Natural killer cell (primary cell): ENCODE results near the gene MAST4. TPM values are rescaled to one million over a fixed set of nuclear protein-coding genes. Genes with fewer than 3 reads are reported as not detected.
A peak's percentile ranks its signal among the peaks of the same experiment; 100 is the strongest.

Source experiments
- ATAC-seq, 3 donors: fragments of 150-1000 bp in 2 of 3; fragments of 200-7000 bp in 1 of 3; cut with Tn5 transposase; 1 replicate in 1 of 3; 2 replicates in 2 of 3; pipeline ENCODE4 v1.10.0; 2021; ENCODE audit warnings: mild to moderate bottlenecking in 2 of 3, moderate library complexity in 2 of 3
- DNase-seq, 2 donors: peaks; one replicate each; pipeline versions ENCODE4 v3.0.0 to v3.0.0-alpha.2; 2013 to 2021; ENCODE audit warnings: mixed read lengths in 1 of 2
- H3K27ac ChIP-seq: one replicate; pipeline ENCODE4 v1.5.1; 2013; ENCODE audit warnings: mild to moderate bottlenecking, low read length
- H3K27me3 ChIP-seq: one replicate; pipeline ENCODE4 v1.6.1; 2013; ENCODE audit warnings: low read length; ENCODE audit not compliant: control insufficient read depth, insufficient read depth
- H3K36me3 ChIP-seq: one replicate; pipeline ENCODE4 v1.6.1; 2013; ENCODE audit warnings: low read length; ENCODE audit not compliant: control insufficient read depth, insufficient read depth
- H3K4me1 ChIP-seq: one replicate; pipeline ENCODE4 v1.6.1; 2013; ENCODE audit warnings: low read length; ENCODE audit not compliant: control insufficient read depth, insufficient read depth
- H3K4me3 ChIP-seq: one replicate; pipeline ENCODE4 v1.5.1; 2013; ENCODE audit warnings: low read length
- H3K9me3 ChIP-seq: one replicate; pipeline ENCODE4 v1.6.1; 2013; ENCODE audit warnings: low read length; ENCODE audit not compliant: control insufficient read depth, insufficient read depth
- H3K27ac Mint-ChIP-seq, 2 donors: one replicate each; pipeline ENCODE4 v1.8.0; 2022; ENCODE audit warnings: mild to moderate bottlenecking in 2 of 2, mixed read lengths in 2 of 2, moderate library complexity in 1 of 2
- H3K27me3 Mint-ChIP-seq, 2 donors: one replicate each; pipeline ENCODE4 v1.8.0; 2022; ENCODE audit warnings: low read depth in 2 of 2, mixed read lengths in 2 of 2
- H3K36me3 Mint-ChIP-seq: one replicate; pipeline ENCODE4 v1.8.0; 2022; ENCODE audit warnings: mixed read lengths
- H3K4me1 Mint-ChIP-seq, 2 donors: one replicate each; pipeline ENCODE4 v1.8.0; 2022; ENCODE audit warnings: mixed read lengths in 2 of 2
- H3K4me3 Mint-ChIP-seq: one replicate; pipeline ENCODE4 v1.8.0; 2022; ENCODE audit warnings: mild to moderate bottlenecking, moderate library complexity, mixed read lengths
- H3K9me3 Mint-ChIP-seq, 2 donors: one replicate each; pipeline ENCODE4 v1.8.0; 2022; ENCODE audit warnings: mixed read lengths in 2 of 2
- whole genome bisulfite sequencing: methylation state at CpG from one replicate; pipeline ENCODE4 v1.1.7; 2013; ENCODE audit warnings: missing lambda C conversion rate; ENCODE audit not compliant: insufficient coverage; 5-methylcytosine and 5-hydroxymethylcytosine counted together
- intact Hi-C: fragments of 100-400 bp; cut with micrococcal nuclease; formaldehyde crosslinking; loops from one replicate; pipeline ENCODE4 v1.14.2; 2022
- total RNA-seq, 4 donors: library from RNA; stranded (reverse); fragments of 120-200 nt in 1 of 4; gene quantifications; one replicate each; pipeline versions ENCODE4 v1.2.3 to v1.2.4, GENCODE V29; 2013 to 2022
- TF ChIP-seq, protein P1 (sequence below): fragments of 200-600 bp; IDR thresholded peaks from one replicate; pipeline ENCODE4 v1.8.0; 2022; ENCODE audit warnings: antibody characterized with exemption

MAST4 gene
- total RNA-seq, 3 donors from 2014 or later (not counting 1 experiment from before 2014, with no cell fraction given) = 6.5 to 14.1 (median 12.7) TPM

DNA sequence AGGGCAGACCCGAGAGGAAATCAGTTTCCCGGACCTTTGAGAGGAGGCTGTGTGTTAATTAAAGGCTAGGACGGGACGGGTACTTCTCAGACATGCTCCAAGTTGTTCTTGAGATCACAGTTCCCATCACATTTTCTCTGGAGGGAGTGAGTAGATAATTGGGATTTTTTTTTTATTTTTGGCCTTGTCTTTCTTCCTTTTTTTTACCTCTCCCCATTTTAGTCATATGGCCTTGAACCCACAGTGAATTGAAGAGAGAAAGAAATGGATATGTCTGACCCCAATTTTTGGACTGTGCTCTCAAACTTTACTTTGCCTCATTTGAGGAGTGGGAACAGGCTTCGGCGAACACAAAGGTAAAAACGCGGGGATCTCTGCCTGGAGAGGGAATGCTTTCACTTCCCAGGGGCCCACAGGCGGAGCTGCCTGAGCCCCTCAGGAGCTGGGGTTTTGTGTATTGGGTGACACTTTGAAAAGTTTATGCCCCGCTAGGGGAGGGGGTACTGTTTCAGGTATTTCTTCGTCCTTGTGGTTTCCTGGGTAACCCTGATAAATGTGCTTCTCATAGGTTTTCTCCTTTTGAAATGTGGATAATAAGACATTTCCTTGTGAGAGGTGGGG is 408.6 kb downstream of the MAST4 start:
- Mint-ChIP-seq H3K27me3 (no peaks in the 10 kb centered on the region), H3K36me3 (no peaks in the 10 kb centered on the region), H3K27ac (peak overlapping the region; percentile 88 to 92), H3K9me3 (no peaks in the 10 kb centered on the region), H3K4me1 (peaks cover 23 to 41% of the 10 kb centered on the region in 2 donors), H3K4me3 (peak overlapping the region; percentile 95)
- peak overlapping the region; percentile 62 for H3K4me3 ChIP-seq
- H3K27ac ChIP-seq = peak overlapping the region; percentile 75
- H3K9me3 ChIP-seq = no peaks in the 10 kb centered on the region
- ATAC-seq (no peak), DNase-seq (peak in 1 of 2 donors; percentile 29)
- peaks cover 11% of the 10 kb centered on the region for H3K4me1 ChIP-seq
- 11% methylated on average over 11 of the region's 11 CpGs for WGBS
- H3K36me3 ChIP-seq = no peaks in the 10 kb centered on the region
- TF ChIP-seq, protein P1, sequence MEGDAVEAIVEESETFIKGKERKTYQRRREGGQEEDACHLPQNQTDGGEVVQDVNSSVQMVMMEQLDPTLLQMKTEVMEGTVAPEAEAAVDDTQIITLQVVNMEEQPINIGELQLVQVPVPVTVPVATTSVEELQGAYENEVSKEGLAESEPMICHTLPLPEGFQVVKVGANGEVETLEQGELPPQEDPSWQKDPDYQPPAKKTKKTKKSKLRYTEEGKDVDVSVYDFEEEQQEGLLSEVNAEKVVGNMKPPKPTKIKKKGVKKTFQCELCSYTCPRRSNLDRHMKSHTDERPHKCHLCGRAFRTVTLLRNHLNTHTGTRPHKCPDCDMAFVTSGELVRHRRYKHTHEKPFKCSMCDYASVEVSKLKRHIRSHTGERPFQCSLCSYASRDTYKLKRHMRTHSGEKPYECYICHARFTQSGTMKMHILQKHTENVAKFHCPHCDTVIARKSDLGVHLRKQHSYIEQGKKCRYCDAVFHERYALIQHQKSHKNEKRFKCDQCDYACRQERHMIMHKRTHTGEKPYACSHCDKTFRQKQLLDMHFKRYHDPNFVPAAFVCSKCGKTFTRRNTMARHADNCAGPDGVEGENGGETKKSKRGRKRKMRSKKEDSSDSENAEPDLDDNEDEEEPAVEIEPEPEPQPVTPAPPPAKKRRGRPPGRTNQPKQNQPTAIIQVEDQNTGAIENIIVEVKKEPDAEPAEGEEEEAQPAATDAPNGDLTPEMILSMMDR = no peak
- intact Hi-C loops = no loop called here
- no peaks in the 10 kb centered on the region for H3K27me3 ChIP-seq

DNA sequence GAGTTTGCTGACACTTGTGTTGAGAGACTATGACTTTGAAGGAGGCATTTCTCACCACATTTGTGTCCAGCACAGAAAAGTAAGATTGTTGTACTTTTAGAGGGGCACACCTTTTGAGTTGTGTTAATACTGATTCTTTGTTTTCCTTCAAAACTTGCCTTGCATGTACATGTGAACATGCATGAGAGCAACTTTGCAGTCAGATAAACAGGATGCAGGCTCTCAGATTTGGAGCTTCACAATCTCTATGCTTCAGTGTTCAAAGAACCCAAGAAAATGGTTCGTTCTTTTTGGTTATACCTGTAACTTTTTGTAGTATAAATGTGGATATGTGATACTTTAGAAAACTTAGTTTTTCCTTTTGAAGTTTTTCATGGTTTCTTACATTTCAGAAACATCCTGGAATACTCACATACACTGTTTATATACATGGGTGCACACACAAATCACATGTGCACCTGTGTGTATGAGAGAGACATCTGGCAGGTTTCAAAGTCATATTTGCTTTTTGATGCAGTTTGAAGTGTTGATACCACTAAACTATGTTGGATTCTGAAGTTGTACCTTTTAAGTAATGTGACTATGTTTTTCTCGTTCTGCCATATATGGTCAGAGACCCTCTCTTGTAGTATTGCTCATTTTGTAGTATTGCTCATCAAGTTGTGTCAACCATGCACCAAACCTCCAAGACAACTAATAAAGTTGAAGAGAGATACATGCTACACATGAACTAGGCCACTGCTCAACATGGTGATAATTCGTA is 409.7 kb downstream of the MAST4 start:
- intact Hi-C loops = no loop called here
- TF ChIP-seq, protein P1 = no peak
- H3K4me1 ChIP-seq = peaks cover 11% of the 10 kb centered on the region
- no peaks in the 10 kb centered on the region for H3K27me3 Mint-ChIP-seq
- H3K27ac ChIP-seq = no peak overlapping the region
- H3K36me3 ChIP-seq = no peaks in the 10 kb centered on the region
- H3K27ac Mint-ChIP-seq = peak overlapping the region; percentile 88 to 92
- H3K4me3 Mint-ChIP-seq = peak overlapping the region; percentile 95
- H3K4me1 Mint-ChIP-seq = peaks cover 23 to 47% of the 10 kb centered on the region in 2 donors
- ATAC-seq (no peak), DNase-seq (peak in 1 of 2 donors; percentile 36)
- H3K27me3 ChIP-seq = no peaks in the 10 kb centered on the region
- H3K9me3 Mint-ChIP-seq = no peaks in the 10 kb centered on the region
- H3K4me3 ChIP-seq = no peak overlapping the region
- no peaks in the 10 kb centered on the region for H3K9me3 ChIP-seq
- H3K36me3 Mint-ChIP-seq = no peaks in the 10 kb centered on the region
- WGBS = 77% methylated on average over 3 of the region's 3 CpGs

DNA sequence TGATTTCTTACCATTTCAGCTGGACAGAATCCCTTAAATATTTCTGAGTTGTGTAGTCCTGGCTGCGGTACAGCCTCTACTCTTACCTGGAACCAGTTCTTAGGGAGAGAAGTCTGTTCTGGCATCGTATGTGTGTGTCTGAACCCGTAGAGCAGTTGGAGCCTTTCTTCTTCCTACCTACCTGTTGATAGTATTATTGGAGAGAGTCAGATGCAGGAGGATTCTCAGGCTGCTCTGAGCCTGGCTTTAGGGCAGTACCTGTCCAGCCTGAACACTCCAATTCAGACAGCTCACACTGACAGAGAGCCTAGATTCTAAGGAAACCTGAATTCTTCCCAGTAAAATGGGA is 410.3 kb downstream of the MAST4 start:
- DNase-seq = no peak
- peak overlapping the region; percentile 19 for H3K4me3 Mint-ChIP-seq
- TF ChIP-seq, protein P1 = no peak
- Histone ChIP-seq H3K36me3 (no peaks in the 10 kb centered on the region), H3K4me3 (no peak overlapping the region), H3K27ac (no peak overlapping the region), H3K9me3 (no peaks in the 10 kb centered on the region), H3K27me3 (no peaks in the 10 kb centered on the region), H3K4me1 (peaks cover 11% of the 10 kb centered on the region)
- H3K4me1 Mint-ChIP-seq = peaks cover 28 to 47% of the 10 kb centered on the region in 2 donors
- WGBS = 78% methylated on average over 2 of the region's 3 CpGs
- H3K36me3 Mint-ChIP-seq = no peaks in the 10 kb centered on the region
- no peaks in the 10 kb centered on the region for H3K27me3 Mint-ChIP-seq
- H3K27ac Mint-ChIP-seq = no peak overlapping the region
- intact Hi-C loops = no loop called here
- no peak for ATAC-seq
- no peaks in the 10 kb centered on the region for H3K9me3 Mint-ChIP-seq
